ENCODE results near the gene IZUMO4.
"Not testable (repeated sequence)": the region's sequence is repeated elsewhere in the genome, so short reads cannot be mapped to it uniquely, and the experiment has no call there.

The IZUMO4 gene

GRCh38 chr19:2083174-2083854 is 13.4 kb upstream of the IZUMO4 start:
- DNase-seq: peak; percentile 87

DNA sequence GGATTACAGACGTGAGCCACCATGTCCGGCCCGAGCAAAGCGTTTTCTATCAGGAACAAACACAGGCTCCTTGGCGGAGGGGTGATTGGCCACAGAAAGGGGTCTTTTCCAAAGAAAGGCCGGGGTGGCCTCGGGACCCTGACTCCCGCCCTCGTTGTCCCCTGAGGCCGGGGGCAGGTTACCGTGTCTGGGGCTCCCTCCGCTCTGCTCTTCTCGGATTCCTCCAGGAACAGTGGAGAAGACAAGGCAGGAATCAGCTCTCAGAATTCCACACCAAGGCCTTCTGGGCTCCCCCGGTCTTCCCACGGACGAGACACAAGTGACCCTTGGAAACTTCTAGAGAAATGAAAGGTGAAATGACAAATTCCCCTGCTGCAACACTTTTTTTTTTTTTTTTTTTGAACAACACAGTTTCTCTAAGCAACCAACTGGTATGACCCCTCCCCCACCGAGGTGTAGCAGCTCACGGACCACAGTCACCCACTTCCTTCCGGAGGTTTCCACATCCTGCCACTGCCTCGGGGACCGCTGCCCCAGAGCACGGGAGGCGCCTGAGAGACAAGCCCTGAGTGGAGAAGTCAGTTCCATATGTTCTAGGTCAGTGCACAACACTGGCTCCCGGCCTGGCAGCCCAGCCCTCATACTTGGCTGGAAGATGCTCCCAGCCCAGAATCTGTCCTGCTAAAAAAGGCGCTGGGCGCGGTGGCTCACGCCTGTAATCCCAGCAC is 11.6 kb upstream of the IZUMO4 start:
- DNase-seq: peak; percentile 99

DNA sequence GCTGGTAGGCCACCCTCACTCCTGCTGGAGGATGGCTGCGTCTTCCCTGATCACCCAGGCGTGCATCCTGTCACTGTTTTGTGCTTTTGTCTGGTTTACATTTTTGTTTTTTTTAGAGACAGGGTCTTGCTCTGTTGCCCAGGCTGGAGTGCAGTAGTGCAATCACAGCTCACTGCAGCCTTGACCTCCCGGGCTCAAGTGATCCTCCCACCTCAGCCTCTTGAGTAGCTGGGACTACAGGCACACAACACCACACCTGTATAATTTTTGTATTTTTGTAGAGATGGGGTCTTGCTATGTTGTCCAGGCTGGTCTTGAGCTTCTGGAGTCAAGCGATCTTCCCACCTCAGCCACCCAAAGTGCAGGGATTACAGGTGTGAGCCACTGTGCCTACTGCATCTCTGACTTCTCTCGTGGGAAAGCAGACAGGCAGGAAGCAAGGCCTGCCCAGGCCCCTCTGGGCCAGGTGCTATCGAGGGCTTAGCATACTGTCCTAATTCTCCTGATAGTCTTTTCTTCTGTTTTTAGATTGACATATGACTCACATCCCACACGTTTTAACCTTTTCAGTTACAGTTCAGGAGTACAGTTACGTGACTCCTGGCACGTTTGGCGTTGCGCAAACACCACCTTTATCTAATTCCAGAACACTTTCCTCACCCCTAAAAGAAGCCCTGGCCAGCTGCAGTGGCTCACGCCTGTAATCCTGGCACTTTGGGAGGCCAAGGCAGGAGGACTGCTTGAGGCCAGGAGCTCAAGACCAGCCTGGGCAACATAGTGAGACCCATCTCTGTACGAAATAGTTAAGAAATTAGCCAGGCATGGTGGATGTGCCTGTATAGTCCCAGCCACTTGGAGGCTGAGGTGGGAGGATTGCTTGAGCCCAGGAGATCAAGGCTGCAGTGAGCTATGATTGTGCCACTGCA is 9.8 kb upstream of the IZUMO4 start:
- DNase-seq: peak; percentile 71

DNA sequence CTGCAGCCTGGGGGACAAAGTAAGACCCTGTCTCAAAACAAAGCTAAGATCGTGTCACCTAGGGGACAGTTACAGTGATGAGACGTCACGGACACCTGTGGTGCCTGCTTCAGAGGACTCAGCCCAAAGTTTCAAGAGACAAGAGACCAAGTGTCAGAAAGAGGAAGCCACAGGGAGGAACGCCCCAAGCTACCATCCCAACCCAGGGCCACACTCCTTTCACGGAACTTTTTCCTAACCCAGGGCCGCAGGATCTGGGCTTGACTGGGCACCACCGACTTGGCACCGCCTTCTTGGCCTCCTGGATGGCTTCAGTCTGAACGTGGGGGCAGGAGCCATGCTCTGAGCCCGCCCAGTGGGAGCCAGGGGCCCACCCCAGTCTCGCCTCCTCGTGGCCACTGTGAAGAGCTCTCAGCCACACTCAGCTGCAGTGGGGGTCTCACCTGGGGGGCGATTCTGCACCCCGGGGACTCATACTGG is 9.1 kb upstream of the IZUMO4 start:
- peak; percentile 41 for DNase-seq

- peak; percentile 44 for DNase-seq
Measured at GRCh38 chr19:2089001-2089711, 7.6 kb upstream of the IZUMO4 start.

DNA sequence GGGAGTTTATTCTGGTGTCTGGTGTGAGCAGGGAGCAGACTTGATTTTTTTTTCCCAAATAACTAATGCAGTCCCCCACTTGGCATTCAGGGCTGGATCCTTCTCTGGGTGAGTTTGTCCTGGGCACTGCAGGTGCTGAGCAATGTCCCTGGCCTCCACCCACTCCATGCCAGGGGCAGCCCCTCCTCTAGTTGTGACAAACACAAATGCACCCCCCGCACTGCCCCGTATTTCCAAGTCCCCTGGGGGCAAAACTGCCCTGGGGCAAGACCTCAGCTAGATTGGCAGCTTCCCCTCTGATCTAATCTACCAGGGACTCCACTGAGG is 7.0 kb upstream of the IZUMO4 start:
- DNase-seq: no peak

- not testable (repeated sequence) for DNase-seq
Measured at GRCh38 chr19:2091926-2092525, 4.7 kb upstream of the IZUMO4 start.

DNA sequence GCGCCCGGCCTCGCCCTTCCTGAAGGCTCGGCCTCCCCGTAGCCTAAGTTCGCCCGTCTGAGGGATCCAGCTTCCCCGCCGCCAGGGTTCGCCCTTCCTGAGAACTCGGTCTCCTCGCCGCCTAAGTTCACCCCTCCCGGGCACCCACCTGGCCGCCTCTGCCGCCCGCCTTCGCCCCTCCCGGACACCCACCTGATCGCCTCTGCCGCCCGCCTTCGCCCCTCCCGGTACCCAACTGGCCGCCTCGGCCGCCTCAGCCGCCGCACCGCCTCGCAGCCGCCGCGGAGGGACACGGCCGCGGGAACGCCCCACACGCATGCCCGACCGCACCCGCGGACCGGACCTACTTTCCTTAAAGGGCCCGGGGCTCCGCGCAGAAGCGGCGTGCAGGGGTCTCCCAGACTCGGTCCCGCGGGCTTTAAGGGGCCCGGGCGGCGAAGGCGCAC is 658 bp upstream of the IZUMO4 start, which contains the start of gene MOB3A:
Gene MOB3A (minus strand): TSS at position 293 of the 446 bp plus-strand sequence. CDS start 17,766 bp downstream, outside the sequence.
- DNase-seq: peak; percentile 90

- peak; percentile 57 for DNase-seq
Measured at GRCh38 chr19:2097203-2097885, 629 bp downstream of the IZUMO4 start.

- no peak for DNase-seq
Measured at GRCh38 chr19:2097886-2098327, 1.2 kb downstream of the IZUMO4 start.

- no peak for DNase-seq
Measured at GRCh38 chr19:2099054-2099501, 2.4 kb downstream of the IZUMO4 start.

GRCh38 chr19:2099937-2100718 is 3.4 kb downstream of the IZUMO4 start:
- no peak for DNase-seq

DNA sequence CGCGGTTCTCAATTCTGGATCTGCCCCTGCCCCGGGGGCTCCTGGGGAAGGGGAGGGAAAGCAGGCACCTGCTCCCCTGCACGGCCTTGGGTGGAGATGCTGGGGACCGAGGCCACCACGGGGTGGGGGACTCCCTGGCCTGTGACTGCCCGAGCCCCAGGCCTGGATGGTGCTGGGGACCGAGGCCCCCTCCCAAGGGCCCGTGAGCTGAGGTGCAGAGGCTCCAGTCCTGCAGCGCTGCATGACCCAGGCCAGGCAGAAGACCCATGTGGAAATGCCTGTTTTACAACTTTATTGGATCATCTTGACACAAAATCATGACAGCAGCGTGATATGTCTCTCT is 4.0 kb downstream of the IZUMO4 start:
- DNase-seq: no peak

DNA sequence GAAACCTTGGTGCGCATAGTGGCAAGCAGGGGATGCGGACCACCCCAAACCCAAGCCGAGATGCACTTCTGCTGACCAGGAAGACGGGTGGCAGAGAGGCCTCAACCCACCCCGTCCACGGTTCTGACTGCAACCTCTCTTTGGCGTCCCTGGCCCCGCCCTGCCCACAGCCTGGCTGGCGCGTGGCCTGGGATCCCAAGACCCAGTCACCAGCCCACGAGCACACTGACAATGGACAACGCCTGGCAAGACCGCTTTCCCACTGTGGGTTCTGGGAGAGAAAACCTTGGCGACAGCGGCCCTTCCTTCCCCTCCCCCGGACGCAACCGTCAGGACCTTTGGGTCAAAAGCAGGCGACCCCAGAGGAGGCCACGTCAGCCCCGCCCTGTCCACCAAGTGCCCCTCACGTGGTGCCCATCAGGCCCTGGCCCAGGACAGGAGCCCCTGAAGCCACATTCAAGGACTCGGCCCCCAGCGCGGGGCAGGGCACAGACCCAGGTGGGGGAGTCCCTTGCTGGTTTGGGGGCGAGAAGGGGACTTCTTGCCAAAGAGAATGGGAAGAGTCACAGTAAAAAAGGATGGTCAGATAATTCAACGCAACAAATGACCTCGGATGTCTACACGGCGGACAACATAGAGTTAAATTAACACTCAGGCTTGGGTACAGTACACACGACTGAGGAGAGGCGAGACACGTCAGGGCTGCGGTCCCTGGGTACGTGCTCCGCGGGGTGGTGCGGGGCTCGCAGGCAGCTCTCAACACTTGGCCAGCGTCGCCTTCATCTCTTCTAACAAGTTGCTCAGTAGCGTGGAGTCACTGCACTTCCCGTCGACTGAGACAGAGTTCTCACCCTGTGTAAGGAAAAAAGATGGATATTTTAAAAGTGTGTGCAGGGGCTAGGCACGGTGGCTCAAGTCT is 5.0 kb downstream of the IZUMO4 start:
- no peak for DNase-seq

DNA sequence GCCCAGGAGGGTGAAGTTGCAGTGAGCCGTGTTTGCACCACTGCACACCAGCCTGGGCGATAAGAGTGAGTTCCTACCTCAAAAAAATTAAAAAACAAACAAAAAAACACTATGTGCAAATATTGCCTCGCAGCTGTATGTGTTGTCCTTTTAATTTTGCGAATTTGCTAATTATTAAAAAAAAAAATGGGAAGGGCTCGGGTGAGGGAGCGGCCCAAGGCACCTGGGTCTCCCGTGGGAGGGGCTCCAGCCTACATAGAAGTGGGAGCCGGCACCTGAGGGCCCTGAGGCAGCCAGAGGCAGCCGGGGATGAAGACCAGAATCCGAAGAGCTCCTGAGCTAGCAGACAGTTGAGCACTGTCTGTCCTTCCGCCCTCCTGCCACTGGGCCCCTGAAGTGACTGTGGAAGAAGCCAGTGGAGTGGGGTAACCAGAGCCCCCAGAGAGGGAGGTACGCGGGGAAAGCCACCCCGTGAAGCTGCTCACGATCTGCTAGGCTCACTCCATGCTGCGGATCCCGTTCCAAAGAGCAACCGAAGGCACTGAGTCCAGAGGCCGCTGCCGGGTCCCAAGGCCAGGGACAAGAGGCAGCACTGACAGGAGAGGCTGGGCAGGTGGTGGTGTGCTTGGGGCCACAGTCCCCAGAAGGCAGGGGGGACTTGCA is 6.5 kb downstream of the IZUMO4 start:
- no peak for DNase-seq

DNA sequence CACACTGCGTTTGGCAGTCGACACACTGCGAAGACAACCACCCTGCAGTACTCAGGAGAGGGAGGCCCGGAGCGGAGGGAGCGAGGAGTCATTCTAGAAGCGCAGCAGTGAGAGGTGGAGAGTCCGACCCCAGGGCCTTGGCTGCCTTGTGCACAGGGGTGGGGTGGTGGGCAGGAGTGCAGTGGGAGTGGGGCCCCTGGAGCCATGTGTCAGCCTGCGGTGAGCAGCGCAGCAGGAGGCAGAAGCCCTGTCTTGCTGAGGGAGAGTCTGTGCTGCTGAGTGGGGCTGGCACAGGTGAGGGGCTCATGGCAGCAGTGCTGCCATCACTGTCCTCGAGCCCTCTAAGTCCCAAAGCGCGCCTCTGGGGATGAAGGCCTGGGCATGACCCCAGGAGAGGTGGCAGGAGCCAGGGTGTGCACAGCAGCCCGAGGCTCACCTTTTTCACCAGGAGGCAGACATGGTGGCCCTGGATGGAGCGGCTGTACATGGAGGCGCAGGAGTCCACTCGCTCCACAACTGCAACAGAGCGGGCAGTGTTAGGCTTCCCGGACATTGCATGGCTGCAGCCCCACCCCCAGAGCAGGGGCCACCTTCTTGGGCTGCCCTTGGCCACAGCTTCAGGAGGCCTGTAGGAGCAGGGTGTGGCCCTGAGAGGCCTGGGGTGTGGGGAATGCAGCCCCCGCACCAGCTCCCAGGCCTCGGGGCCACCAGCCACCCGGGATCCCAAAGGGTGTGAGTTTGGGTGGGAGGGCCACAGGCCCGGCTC is 11.7 kb downstream of the IZUMO4 start:
- DNase-seq: no peak

DNA sequence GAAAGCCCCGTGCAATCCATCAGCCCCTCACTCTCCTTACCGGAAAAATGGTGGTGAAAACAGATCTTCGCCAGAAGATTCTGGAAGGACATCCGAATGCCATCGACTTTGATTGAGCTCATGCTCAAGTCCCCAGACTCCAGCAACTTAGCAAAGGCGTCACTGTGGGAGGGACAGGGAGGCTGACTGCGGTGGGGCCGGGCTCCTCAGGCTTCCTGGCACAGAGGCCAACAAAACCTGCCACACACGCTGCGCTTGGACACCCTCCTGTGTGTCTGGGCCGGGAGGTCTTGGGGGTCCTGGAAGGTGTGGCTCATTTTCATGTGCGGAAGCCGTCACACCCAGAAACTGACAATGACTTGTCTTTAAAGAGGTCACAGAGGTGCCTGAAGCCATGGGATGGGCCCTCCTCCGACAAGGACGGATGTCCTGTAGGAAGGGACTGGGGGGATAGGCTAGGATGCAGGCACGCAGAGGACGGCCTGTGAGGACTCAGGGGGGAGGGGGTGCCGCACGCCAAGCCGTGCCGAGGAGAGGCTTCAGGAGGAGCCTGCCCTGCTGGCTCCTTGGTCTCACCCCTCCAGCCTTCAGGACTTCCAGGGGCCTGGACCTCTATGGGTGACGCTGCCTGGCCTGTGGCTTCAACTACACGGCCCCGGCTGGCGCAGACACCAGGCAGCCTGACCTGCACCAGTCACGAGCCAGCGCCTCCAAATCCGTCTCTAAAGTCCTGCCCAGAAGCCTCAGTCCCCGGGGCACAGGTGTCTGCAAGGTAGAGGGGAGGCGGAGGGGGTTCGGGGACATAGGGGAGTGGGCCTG is 12.5 kb downstream of the IZUMO4 start:
- DNase-seq: no peak
